Measurements from ENCODE around the gene CUZD1. TPM values are rescaled to one million over a fixed set of nuclear protein-coding genes. Genes with fewer than 3 reads are reported as not detected.

The CUZD1 gene
- total and polyA plus RNA-seq, 2 donors from 2014 or later = 0.54 to 0.65 TPM

DNA sequence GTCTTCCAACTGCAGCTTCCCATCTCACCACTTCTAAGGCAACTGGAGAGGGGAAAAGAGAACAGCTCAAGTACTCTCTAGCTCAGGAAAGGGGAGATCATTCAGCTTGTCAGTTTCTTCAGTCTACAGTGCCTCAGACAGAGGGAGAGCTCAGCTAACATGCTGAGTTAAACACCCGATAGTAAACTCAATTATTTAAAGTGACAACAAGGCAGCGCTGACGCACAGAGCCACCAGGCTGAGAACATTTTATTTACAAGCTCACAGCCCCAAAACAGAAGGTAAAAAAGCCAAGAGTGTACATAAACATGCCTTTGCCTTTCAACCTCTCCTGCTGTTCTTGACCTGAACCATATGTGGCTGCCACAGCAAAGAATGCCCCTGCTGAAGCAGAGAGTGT is 10.1 kb upstream of the CUZD1 start:
- no peaks in the 10 kb centered on the region for H3K36me3 ChIP-seq (ENCODE audit: control insufficient read depth in 2 of 3, insufficient read depth in 3 of 3, low read length in 3 of 3)
- TF ChIP-seq, protein P1, sequence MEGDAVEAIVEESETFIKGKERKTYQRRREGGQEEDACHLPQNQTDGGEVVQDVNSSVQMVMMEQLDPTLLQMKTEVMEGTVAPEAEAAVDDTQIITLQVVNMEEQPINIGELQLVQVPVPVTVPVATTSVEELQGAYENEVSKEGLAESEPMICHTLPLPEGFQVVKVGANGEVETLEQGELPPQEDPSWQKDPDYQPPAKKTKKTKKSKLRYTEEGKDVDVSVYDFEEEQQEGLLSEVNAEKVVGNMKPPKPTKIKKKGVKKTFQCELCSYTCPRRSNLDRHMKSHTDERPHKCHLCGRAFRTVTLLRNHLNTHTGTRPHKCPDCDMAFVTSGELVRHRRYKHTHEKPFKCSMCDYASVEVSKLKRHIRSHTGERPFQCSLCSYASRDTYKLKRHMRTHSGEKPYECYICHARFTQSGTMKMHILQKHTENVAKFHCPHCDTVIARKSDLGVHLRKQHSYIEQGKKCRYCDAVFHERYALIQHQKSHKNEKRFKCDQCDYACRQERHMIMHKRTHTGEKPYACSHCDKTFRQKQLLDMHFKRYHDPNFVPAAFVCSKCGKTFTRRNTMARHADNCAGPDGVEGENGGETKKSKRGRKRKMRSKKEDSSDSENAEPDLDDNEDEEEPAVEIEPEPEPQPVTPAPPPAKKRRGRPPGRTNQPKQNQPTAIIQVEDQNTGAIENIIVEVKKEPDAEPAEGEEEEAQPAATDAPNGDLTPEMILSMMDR (IDR thresholded peaks at IDR 0.05; ENCODE audit: borderline replicate concordance, extremely low read depth, insufficient read depth) = no peak
- H3K9me3 ChIP-seq (ENCODE audit: control insufficient read depth in 2 of 3, insufficient read depth in 1 of 3, low read length in 3 of 3) = no peaks in the 10 kb centered on the region
- DNase-seq (no peak), FAIRE-seq (no peak)
- no peak overlapping the region for H3K4me3 ChIP-seq (ENCODE audit: low read length in 3 of 3)
- intact Hi-C loops (cut with DNase I) = no loop called here
- no peak overlapping the region for H3K27ac ChIP-seq (ENCODE audit: low read depth in 2 of 2, low read length in 2 of 2)
- no peaks in the 10 kb centered on the region for H3K27me3 ChIP-seq (ENCODE audit: control insufficient read depth, insufficient read depth, low read length)
- H3K9ac ChIP-seq (ENCODE audit: low read length in 3 of 3) = no peak overlapping the region
- H3K4me1 ChIP-seq (ENCODE audit: control insufficient read depth in 2 of 3, insufficient read depth in 2 of 3, low read depth in 1 of 3, low read length in 3 of 3) = peaks cover 0 to 3% (median 0%) of the 10 kb centered on the region in 3 donors

DNA sequence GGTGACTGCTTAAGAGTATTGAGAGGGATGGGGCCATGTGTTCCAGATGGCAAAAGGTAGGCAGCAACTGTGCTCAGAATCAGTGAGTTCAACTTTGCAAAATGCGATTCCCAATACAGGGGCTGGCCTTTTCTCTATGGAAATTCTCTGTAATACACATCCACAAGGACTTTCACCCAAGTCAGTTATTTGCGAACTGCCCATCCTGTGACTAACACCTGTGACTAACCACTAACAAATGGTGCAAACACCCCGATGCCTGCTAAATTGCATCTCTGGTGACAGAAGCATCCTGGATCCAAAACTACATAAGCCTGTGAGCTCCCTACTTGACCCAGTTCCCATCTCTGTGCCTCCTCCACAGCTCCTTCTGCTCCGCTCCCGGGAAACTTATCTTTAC is 9.0 kb upstream of the CUZD1 start:
- TF ChIP-seq, protein P1 (IDR thresholded peaks at IDR 0.05; ENCODE audit: borderline replicate concordance, extremely low read depth, insufficient read depth) = no peak
- DNase-seq (no peak), FAIRE-seq (no peak)
- Histone ChIP-seq H3K27me3 (ENCODE audit: control insufficient read depth, insufficient read depth, low read length) (no peaks in the 10 kb centered on the region), H3K9ac (ENCODE audit: low read length in 3 of 3) (no peak overlapping the region), H3K27ac (ENCODE audit: low read depth in 2 of 2, low read length in 2 of 2) (no peak overlapping the region), H3K9me3 (ENCODE audit: control insufficient read depth in 2 of 3, insufficient read depth in 1 of 3, low read length in 3 of 3) (no peaks in the 10 kb centered on the region), H3K4me3 (ENCODE audit: low read length in 3 of 3) (peak overlapping the region in 1 of 3 donors; percentile 17), H3K36me3 (ENCODE audit: control insufficient read depth in 2 of 3, insufficient read depth in 3 of 3, low read length in 3 of 3) (no peaks in the 10 kb centered on the region), H3K4me1 (ENCODE audit: control insufficient read depth in 2 of 3, insufficient read depth in 2 of 3, low read depth in 1 of 3, low read length in 3 of 3) (peaks cover 0 to 3% (median 0%) of the 10 kb centered on the region in 3 donors)
- intact Hi-C loops (cut with DNase I) = no loop called here

- peaks cover 0 to 3% (median 0%) of the 10 kb centered on the region in 3 donors for H3K4me1 ChIP-seq (ENCODE audit: control insufficient read depth in 2 of 3, insufficient read depth in 2 of 3, low read depth in 1 of 3, low read length in 3 of 3)
- FAIRE-seq = no peak
- TF ChIP-seq, protein P1 (IDR thresholded peaks at IDR 0.05; ENCODE audit: borderline replicate concordance, extremely low read depth, insufficient read depth) = no peak
Observed at GRCh38 chr10:122853665-122854313, 8.1 kb upstream of the CUZD1 start.

More at GRCh38 chr10:122853665-122854313, 8.1 kb upstream of the CUZD1 start:
- DNase-seq = no peak
- no peaks in the 10 kb centered on the region for H3K9me3 ChIP-seq (ENCODE audit: control insufficient read depth in 2 of 3, insufficient read depth in 1 of 3, low read length in 3 of 3)
- H3K4me3 ChIP-seq (ENCODE audit: low read length in 3 of 3) = no peak overlapping the region
- H3K9ac ChIP-seq (ENCODE audit: low read length in 3 of 3) = no peak overlapping the region
- intact Hi-C loops (cut with DNase I) = no loop called here
- no peaks in the 10 kb centered on the region for H3K36me3 ChIP-seq (ENCODE audit: control insufficient read depth in 2 of 3, insufficient read depth in 3 of 3, low read length in 3 of 3)
- no peaks in the 10 kb centered on the region for H3K27me3 ChIP-seq (ENCODE audit: control insufficient read depth, insufficient read depth, low read length)
- no peak overlapping the region for H3K27ac ChIP-seq (ENCODE audit: low read depth in 2 of 2, low read length in 2 of 2)

All from kidney (tissue), 14 donors.